HepG2 (cell line): ENCODE results near the gene DDI2.

Experiments
- FOXM1 ChIP-seq: sonication (generic); formaldehyde crosslinking; IDR thresholded peaks from 2 replicates; pipeline ENCODE4 v1.5.0; 2020; ENCODE audit warnings: missing genetic modification reagents
- GABPA ChIP-seq, 2 experiments: IDR thresholded peaks; 2 replicates each; pipeline ENCODE4 v1.6.1; 2011 to 2016; ENCODE audit warnings: low read depth in 2 of 2, low read length in 1 of 2, missing biosample characterization in 1 of 2, missing genetic modification characterization in 1 of 2
- HNRNPUL1 ChIP-seq: fragments of 200-400 bp; formaldehyde crosslinking; IDR thresholded peaks from 2 replicates; pipeline ENCODE4 v1.6.1; 2017; ENCODE audit warnings: low read depth, mild to moderate bottlenecking, low read length, moderate library complexity
- KAT7 ChIP-seq: IDR thresholded peaks from 2 replicates; pipeline ENCODE4 v1.6.1; 2018; ENCODE audit warnings: borderline replicate concordance, missing compliant biosample characterization
- POLR2A ChIP-seq, 2 experiments: IDR thresholded peaks; 2 replicates each; pipeline ENCODE4 v1.6.1; 2011; ENCODE audit warnings: low read depth in 2 of 2, low read length in 2 of 2, mild to moderate bottlenecking in 1 of 2, moderate library complexity in 1 of 2; ENCODE audit not compliant: insufficient read depth in 1 of 2
- ZNF274 ChIP-seq: sonication (generic); formaldehyde crosslinking; IDR thresholded peaks from 2 replicates; pipeline ENCODE4 v1.5.1; 2020; ENCODE audit warnings: mild to moderate bottlenecking, missing genetic modification reagents
- TF ChIP-seq, protein P1 (sequence below): sonication (generic); formaldehyde crosslinking; IDR thresholded peaks from 2 replicates; pipeline ENCODE4 v1.4.0; 2020; ENCODE audit warnings: missing genetic modification reagents
- TF ChIP-seq, protein P2 (sequence below): sonication (generic); formaldehyde crosslinking; IDR thresholded peaks from 2 replicates; pipeline ENCODE4 v1.8.1; 2023; ENCODE audit warnings: mild to moderate bottlenecking, moderate library complexity, missing genetic modification reagents
- TF ChIP-seq, protein P3 (sequence below): fragments of 450-650 bp; IDR thresholded peaks from 2 replicates; pipeline ENCODE4 v1.6.1; 2017; ENCODE audit warnings: mild to moderate bottlenecking
- TF ChIP-seq, protein P4 (sequence below): sonication (generic); formaldehyde crosslinking; IDR thresholded peaks from 2 replicates; pipeline ENCODE4 v1.4.0; 2020; ENCODE audit warnings: low read depth, missing genetic modification reagents
- TF ChIP-seq, protein P5 (sequence below): sonication (generic); formaldehyde crosslinking; IDR thresholded peaks from 2 replicates; pipeline ENCODE4 v1.4.0; 2020; ENCODE audit warnings: missing genetic modification reagents
- TF ChIP-seq, protein P6 (sequence below): sonication (generic); formaldehyde crosslinking; IDR thresholded peaks from 2 replicates; pipeline ENCODE4 v1.5.0; 2020; ENCODE audit warnings: missing genetic modification reagents, mild to moderate bottlenecking, borderline replicate concordance
- TF ChIP-seq, protein P7 (sequence below): sonication (generic); formaldehyde crosslinking; IDR thresholded peaks from 2 replicates; pipeline ENCODE4 v1.8.1; 2023; ENCODE audit warnings: missing genetic modification reagents, inconsistent platforms, borderline replicate concordance
- TF ChIP-seq, protein P8 (sequence below): sonication (generic); formaldehyde crosslinking; IDR thresholded peaks from 2 replicates; pipeline ENCODE4 v1.4.0; 2020; ENCODE audit warnings: mild to moderate bottlenecking, missing genetic modification reagents

DNA sequence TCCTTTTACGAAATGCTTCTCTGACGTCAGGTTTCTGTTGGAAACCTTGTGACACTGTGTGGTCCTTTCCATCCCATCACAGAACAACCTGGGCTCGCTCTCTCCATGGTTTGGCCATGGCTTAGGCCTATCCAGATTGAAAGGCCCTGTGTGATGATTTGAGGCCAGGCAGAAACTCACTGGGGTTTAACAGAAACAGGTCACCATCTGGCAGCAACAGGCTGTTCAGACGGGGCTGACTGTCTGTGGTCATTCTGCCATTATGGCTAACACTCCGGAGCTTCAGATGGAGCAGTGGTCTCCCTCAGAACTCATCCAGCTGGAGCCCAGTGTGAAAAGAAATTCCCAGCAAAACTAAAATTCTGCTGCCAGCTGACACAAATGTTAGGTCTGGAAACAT, 76.1 kb downstream of the DDI2 start:
- TF ChIP-seq FOXM1 (CRISPR knock-in tag), result no peak
- no peak for TF ChIP-seq HNRNPUL1
- no peak for TF ChIP-seq ZNF274
- TF ChIP-seq, protein P1, sequence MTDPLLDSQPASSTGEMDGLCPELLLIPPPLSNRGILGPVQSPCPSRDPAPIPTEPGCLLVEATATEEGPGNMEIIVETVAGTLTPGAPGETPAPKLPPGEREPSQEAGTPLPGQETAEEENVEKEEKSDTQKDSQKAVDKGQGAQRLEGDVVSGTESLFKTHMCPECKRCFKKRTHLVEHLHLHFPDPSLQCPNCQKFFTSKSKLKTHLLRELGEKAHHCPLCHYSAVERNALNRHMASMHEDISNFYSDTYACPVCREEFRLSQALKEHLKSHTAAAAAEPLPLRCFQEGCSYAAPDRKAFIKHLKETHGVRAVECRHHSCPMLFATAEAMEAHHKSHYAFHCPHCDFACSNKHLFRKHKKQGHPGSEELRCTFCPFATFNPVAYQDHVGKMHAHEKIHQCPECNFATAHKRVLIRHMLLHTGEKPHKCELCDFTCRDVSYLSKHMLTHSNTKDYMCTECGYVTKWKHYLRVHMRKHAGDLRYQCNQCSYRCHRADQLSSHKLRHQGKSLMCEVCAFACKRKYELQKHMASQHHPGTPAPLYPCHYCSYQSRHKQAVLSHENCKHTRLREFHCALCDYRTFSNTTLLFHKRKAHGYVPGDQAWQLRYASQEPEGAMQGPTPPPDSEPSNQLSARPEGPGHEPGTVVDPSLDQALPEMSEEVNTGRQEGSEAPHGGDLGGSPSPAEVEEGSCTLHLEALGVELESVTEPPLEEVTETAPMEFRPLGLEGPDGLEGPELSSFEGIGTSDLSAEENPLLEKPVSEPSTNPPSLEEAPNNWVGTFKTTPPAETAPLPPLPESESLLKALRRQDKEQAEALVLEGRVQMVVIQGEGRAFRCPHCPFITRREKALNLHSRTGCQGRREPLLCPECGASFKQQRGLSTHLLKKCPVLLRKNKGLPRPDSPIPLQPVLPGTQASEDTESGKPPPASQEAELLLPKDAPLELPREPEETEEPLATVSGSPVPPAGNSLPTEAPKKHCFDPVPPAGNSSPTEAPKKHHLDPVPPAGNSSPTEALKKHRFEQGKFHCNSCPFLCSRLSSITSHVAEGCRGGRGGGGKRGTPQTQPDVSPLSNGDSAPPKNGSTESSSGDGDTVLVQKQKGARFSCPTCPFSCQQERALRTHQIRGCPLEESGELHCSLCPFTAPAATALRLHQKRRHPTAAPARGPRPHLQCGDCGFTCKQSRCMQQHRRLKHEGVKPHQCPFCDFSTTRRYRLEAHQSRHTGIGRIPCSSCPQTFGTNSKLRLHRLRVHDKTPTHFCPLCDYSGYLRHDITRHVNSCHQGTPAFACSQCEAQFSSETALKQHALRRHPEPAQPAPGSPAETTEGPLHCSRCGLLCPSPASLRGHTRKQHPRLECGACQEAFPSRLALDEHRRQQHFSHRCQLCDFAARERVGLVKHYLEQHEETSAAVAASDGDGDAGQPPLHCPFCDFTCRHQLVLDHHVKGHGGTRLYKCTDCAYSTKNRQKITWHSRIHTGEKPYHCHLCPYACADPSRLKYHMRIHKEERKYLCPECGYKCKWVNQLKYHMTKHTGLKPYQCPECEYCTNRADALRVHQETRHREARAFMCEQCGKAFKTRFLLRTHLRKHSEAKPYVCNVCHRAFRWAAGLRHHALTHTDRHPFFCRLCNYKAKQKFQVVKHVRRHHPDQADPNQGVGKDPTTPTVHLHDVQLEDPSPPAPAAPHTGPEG (CRISPR knock-in tag), result no peak
- TF ChIP-seq KAT7 (CRISPR knock-in tag), result no peak
- TF ChIP-seq, protein P2, sequence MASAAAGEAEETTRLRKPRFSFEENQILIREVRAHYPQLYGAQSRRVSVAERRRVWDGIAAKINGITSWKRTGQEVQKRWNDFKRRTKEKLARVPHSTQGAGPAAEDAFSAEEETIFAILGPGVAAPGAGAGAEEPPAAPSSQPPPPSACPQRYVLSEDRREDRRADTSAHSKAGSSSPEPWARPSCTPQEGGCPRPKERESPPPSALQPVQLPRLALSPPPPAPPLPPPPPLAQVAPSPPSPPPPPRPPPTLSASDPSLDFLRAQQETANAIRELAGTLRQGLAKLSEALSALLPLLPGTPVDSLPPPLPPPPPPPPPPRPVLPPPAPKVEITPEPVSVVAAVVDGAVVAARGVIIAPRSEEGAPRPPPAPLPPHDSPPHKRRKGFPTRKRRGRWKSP, result no peak
- TF ChIP-seq, protein P3, sequence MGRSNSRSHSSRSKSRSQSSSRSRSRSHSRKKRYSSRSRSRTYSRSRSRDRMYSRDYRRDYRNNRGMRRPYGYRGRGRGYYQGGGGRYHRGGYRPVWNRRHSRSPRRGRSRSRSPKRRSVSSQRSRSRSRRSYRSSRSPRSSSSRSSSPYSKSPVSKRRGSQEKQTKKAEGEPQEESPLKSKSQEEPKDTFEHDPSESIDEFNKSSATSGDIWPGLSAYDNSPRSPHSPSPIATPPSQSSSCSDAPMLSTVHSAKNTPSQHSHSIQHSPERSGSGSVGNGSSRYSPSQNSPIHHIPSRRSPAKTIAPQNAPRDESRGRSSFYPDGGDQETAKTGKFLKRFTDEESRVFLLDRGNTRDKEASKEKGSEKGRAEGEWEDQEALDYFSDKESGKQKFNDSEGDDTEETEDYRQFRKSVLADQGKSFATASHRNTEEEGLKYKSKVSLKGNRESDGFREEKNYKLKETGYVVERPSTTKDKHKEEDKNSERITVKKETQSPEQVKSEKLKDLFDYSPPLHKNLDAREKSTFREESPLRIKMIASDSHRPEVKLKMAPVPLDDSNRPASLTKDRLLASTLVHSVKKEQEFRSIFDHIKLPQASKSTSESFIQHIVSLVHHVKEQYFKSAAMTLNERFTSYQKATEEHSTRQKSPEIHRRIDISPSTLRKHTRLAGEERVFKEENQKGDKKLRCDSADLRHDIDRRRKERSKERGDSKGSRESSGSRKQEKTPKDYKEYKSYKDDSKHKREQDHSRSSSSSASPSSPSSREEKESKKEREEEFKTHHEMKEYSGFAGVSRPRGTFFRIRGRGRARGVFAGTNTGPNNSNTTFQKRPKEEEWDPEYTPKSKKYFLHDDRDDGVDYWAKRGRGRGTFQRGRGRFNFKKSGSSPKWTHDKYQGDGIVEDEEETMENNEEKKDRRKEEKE, result no peak
- TF ChIP-seq, protein P4, sequence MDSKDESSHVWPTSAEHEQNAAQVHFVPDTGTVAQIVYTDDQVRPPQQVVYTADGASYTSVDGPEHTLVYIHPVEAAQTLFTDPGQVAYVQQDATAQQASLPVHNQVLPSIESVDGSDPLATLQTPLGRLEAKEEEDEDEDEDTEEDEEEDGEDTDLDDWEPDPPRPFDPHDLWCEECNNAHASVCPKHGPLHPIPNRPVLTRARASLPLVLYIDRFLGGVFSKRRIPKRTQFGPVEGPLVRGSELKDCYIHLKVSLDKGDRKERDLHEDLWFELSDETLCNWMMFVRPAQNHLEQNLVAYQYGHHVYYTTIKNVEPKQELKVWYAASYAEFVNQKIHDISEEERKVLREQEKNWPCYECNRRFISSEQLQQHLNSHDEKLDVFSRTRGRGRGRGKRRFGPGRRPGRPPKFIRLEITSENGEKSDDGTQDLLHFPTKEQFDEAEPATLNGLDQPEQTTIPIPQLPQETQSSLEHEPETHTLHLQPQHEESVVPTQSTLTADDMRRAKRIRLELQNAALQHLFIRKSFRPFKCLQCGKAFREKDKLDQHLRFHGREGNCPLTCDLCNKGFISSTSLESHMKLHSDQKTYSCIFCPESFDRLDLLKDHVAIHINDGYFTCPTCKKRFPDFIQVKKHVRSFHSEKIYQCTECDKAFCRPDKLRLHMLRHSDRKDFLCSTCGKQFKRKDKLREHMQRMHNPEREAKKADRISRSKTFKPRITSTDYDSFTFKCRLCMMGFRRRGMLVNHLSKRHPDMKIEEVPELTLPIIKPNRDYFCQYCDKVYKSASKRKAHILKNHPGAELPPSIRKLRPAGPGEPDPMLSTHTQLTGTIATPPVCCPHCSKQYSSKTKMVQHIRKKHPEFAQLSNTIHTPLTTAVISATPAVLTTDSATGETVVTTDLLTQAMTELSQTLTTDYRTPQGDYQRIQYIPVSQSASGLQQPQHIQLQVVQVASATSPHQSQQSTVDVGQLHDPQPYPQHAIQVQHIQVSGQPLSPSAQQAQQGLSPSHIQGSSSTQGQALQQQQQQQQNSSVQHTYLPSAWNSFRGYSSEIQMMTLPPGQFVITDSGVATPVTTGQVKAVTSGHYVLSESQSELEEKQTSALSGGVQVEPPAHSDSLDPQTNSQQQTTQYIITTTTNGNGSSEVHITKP (CRISPR knock-in tag), result no peak
- TF ChIP-seq, protein P5, sequence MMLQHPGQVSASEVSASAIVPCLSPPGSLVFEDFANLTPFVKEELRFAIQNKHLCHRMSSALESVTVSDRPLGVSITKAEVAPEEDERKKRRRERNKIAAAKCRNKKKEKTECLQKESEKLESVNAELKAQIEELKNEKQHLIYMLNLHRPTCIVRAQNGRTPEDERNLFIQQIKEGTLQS (CRISPR knock-in tag), result no peak
- TF ChIP-seq POLR2A (IDR thresholded peaks at IDR 0.05; ENCODE audit: insufficient read depth in 1 of 2, low read depth in 2 of 2, low read length in 2 of 2), result no peak
- TF ChIP-seq, protein P6, sequence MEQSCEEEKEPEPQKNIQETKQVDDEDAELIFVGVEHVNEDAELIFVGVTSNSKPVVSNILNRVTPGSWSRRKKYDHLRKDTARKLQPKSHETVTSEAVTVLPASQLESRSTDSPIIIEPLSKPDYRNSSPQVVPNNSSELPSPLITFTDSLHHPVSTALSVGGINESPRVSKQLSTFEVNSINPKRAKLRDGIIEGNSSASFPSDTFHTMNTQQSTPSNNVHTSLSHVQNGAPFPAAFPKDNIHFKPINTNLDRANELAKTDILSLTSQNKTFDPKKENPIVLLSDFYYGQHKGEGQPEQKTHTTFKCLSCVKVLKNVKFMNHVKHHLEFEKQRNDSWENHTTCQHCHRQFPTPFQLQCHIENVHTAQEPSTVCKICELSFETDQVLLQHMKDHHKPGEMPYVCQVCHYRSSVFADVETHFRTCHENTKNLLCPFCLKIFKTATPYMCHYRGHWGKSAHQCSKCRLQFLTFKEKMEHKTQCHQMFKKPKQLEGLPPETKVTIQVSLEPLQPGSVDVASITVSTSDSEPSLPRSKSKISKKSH (CRISPR knock-in tag), result no peak
- TF ChIP-seq, protein P7, sequence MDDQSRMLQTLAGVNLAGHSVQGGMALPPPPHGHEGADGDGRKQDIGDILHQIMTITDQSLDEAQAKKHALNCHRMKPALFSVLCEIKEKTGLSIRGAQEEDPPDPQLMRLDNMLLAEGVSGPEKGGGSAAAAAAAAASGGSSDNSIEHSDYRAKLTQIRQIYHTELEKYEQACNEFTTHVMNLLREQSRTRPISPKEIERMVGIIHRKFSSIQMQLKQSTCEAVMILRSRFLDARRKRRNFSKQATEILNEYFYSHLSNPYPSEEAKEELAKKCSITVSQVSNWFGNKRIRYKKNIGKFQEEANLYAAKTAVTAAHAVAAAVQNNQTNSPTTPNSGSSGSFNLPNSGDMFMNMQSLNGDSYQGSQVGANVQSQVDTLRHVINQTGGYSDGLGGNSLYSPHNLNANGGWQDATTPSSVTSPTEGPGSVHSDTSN (CRISPR knock-in tag), result no peak
- TF ChIP-seq GABPA (IDR thresholded peaks at IDR 0.05; ENCODE audit: low read depth, low read length), result no peak
- TF ChIP-seq GABPA (CRISPR knock-in tag; IDR thresholded peaks at IDR 0.05; ENCODE audit: low read depth), result no peak
- TF ChIP-seq, protein P8, sequence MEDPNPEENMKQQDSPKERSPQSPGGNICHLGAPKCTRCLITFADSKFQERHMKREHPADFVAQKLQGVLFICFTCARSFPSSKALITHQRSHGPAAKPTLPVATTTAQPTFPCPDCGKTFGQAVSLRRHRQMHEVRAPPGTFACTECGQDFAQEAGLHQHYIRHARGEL (CRISPR knock-in tag), result no peak
